Measurements from ENCODE around the gene CNTNAP2.

The CNTNAP2 gene

DNA sequence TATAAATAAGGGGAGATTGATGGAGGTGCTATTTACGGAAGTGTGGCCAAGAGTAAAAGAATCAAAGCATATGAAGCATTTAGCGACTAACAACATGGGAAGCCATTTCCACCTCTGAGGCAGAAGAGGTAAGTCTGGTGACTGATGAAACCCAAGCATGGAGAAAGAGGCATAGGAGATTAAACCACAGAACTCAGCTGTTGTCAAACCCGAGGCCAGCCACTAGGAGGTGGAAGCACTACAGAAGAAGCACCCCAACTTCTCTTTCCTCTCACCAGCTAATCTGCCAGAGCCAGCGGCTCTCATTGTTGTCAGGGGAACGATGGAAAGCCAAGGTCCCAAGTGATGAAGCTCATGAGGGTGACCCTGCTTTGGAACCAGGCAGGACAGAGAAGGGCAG, 19.6 kb upstream of the CNTNAP2 start:
- H3K27ac ChIP-seq = no peak overlapping the region
- no peak for TF ChIP-seq CTCF (conservative IDR thresholded peaks at IDR 0.05)

DNA sequence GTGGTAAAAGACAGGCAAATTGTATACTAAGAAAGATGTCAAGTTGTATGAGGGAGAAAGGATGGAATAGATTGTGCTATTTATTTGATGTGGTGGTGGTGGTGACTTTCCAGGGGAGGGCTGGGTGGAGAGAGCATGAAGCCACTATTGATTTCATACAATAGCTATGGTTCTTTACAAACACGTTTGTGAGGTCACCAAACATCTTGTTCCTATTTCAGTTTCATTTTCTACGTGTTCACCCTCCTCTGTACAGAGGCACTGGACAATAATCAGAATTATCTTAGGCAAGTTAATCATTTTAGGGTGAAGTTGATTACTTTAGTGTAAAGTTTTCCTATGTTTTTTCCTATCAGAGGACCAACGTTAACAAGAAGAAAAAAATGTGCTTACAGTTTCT, 10.3 kb upstream of the CNTNAP2 start:
- H3K27ac ChIP-seq = no peak overlapping the region
- TF ChIP-seq CTCF (conservative IDR thresholded peaks at IDR 0.05) = no peak

DNA sequence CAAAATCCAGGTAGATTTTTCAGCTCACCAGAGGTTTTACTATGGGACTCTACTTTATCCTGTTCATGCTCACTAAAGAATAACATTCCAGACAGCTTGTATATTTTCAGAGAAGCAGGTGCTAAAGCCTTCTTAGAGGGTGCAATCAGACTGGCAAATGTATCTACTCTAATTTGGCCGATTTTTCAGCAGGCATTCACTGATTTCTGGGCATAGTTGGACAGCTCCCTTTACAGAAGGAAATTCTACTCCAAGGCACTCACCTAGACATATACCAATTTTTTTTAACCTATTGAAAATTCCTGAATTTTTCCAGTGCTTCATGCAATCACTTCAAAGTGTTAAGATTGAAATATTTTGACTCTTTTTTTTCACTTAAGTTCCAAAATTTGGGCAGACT, 3.8 kb upstream of the CNTNAP2 start:
- no peak overlapping the region for H3K27ac ChIP-seq

GRCh38 chr7:146115548-146115850, 1.1 kb upstream of the CNTNAP2 start:
- H3K27ac ChIP-seq = no peak overlapping the region
- TF ChIP-seq CTCF (conservative IDR thresholded peaks at IDR 0.05) = no peak

More for the DNA sequence above, 3.8 kb upstream of the CNTNAP2 start:
- TF ChIP-seq CTCF (conservative IDR thresholded peaks at IDR 0.05) = no peak

DNA sequence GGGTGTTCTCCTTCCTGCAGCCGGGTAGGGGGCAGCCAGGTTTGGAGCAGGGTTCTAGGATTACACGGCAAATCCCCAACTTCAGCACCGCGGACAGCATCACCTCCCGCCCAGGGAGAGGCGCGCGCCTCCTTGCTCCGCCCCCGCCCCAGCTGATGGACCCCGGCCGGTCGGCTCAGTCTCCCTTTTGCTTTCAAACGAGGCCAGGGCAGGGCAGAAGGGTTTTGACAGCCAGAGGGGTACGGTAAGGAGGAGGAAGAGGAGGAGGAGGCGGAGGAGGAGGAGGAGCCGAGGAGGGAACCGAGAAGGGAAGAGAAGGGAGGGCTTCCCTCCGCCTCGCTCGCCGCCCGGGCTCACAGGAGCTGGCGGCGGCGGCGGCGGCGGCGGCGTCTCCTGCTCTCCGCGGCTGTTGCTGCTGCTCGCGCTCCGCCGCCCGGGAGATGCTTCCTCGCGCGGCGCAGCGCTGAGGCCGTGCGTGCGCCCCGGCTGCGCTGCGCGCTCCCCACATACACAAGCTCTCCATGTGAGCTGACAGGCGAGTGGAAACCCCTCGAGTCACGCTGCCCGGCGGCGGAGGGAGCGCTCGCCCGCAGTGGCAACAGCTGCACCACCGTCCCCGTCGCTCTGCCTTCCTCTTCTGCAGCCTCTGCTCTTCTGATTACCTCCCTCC, 615 bp upstream of the CNTNAP2 start:
- no peak overlapping the region for H3K27ac ChIP-seq
- TF ChIP-seq CTCF (conservative IDR thresholded peaks at IDR 0.05) = no peak

DNA sequence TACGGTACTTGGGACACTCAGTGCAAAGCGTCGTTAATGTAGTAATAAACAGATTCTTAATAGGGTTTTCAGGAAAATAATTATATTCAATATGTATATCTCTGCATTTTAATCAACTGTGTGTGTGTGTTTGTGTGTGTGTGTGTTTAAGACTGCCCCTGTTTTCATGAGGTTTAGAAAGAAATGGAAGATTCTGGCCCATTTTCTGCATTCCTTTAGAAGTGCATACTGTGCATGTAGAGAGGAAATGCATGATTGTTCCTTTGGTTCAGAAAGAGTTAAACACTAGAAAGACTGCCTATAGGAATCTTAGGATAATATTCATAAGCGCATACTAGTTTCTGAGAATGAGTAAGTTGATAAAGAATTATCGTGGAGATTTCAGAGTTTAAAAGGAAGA, 975 bp downstream of the CNTNAP2 start:
- H3K27ac ChIP-seq = no peak overlapping the region
- TF ChIP-seq CTCF (conservative IDR thresholded peaks at IDR 0.05) = no peak

GRCh38 chr7:146119002-146119401, 2.4 kb downstream of the CNTNAP2 start:
- no peak overlapping the region for H3K27ac ChIP-seq
- TF ChIP-seq CTCF (conservative IDR thresholded peaks at IDR 0.05) = peak; percentile 9; the same call in 1 of the 2 replicates

Measured in VCaP (cell line).